ENCODE results near the gene ZFP69. TPM values are rescaled to one million over a fixed set of nuclear protein-coding genes. Genes with fewer than 3 reads are reported as not detected.
A peak's percentile ranks its signal among the peaks of the same experiment; 100 is the strongest.

Gene ZFP69
- total RNA-seq, 2 experiments from 2014 or later: 4.3 to 5.6 TPM

DNA sequence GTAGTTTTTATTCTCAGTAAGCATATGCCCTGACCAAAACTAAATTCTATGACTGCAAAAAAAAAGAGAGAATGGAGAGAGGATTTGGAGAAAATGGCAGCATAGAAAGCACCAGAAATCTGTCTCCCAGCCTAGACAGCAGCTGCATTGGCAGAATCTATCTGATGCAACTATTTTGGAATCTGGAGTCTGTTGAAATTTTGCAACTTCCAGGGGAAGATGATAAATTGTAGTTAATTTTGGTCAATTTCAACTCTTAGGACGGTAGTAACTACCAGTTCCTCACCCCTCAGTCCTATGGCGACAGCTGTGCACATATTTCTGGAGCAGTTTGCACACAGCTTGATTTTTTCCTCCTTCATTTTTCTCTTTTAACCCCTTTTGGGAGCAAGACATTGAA lies 42.4 kb downstream of the ZFP69 start:
- Histone ChIP-seq H2AFZ (ENCODE audit: low read length) (no peak overlapping the region), H3K4me3 (ENCODE audit: low read depth, low read length, poor library complexity, severe bottlenecking) (no peak overlapping the region), H3K4me2 (ENCODE audit: low read length) (no peak overlapping the region), H3K27ac (ENCODE audit: low read depth, low read length, poor library complexity, severe bottlenecking) (no peak overlapping the region), H3K9me2 (ENCODE audit: insufficient read depth, low read length) (no peaks in the 10 kb centered on the region), H4K20me1 (ENCODE audit: insufficient read depth, low read length) (no peaks in the 10 kb centered on the region), H3K4me1 (ENCODE audit: insufficient read depth, low read length, poor library complexity, severe bottlenecking) (no peaks in the 10 kb centered on the region), H3K79me2 (ENCODE audit: insufficient read depth, low read depth, low read length) (no peaks in the 10 kb centered on the region), H3K9me3 (ENCODE audit: low read length) (no peaks in the 10 kb centered on the region), H3K36me3 (ENCODE audit: insufficient read depth, low read length) (peaks cover 14% of the 10 kb centered on the region)
- POLR2A ChIA-PET: no interaction called here
- BruUV-seq (replicated peaks): no TSS peak
- CTCF ChIA-PET (ENCODE audit: unreplicated experiment): no interaction called here
- intact Hi-C loops (cut with micrococcal nuclease; ENCODE audit: unreplicated experiment): no loop called here
- DNase-seq (ENCODE audit: low spot score): no peak
- TF ChIP-seq, protein P1, sequence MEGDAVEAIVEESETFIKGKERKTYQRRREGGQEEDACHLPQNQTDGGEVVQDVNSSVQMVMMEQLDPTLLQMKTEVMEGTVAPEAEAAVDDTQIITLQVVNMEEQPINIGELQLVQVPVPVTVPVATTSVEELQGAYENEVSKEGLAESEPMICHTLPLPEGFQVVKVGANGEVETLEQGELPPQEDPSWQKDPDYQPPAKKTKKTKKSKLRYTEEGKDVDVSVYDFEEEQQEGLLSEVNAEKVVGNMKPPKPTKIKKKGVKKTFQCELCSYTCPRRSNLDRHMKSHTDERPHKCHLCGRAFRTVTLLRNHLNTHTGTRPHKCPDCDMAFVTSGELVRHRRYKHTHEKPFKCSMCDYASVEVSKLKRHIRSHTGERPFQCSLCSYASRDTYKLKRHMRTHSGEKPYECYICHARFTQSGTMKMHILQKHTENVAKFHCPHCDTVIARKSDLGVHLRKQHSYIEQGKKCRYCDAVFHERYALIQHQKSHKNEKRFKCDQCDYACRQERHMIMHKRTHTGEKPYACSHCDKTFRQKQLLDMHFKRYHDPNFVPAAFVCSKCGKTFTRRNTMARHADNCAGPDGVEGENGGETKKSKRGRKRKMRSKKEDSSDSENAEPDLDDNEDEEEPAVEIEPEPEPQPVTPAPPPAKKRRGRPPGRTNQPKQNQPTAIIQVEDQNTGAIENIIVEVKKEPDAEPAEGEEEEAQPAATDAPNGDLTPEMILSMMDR (conservative IDR thresholded peaks at IDR 0.05; ENCODE audit: low read length): no peak
- TF ChIP-seq EZH2phosphoT487 (IDR thresholded peaks at IDR 0.05; ENCODE audit: borderline replicate concordance, low read depth, low read length): no peak

DNA sequence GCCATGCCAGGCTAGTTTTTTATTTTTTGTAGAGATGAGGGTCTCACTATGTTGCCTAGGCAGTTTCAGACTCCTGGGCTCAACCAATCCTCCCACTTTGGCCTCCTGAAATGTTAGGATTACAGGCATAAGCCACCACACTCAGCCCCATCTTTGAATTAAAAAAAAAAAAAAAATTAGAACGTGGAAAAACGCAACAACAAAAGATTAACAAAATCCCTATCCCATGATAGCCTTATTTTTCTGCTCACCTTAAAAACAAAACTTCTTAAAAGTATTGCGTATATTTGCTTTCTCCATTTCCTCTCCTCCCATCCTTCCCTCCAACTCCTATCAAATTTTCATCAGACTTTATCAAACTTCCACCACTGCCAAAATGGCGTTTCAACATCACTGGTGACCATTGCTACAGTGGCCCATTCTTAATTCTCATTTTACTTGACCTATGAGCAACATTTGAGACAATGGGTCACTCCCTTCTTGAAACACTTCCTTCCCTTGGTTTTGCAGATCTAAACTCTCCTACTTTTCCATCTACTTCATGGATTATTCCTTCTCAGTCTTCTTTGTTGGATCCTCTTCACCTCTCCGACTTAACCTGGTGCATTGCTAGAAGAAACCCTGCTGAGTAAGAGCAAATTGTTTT lies 53.8 kb downstream of the ZFP69 start:
- no peaks in the 10 kb centered on the region for H3K79me2 ChIP-seq (ENCODE audit: insufficient read depth, low read depth, low read length)
- H3K4me1 ChIP-seq (ENCODE audit: insufficient read depth, low read length, poor library complexity, severe bottlenecking): peaks cover 15% of the 10 kb centered on the region
- intact Hi-C loops (cut with micrococcal nuclease; ENCODE audit: unreplicated experiment): loop anchor here (5.0 kb wide), 1 partner anchor 181 kb away; no protein-coding TSS in a partner anchor
- TF ChIP-seq, protein P1 (conservative IDR thresholded peaks at IDR 0.05; ENCODE audit: low read length): no peak
- no peak for TF ChIP-seq EZH2phosphoT487 (IDR thresholded peaks at IDR 0.05; ENCODE audit: borderline replicate concordance, low read depth, low read length)
- BruUV-seq (replicated peaks): TSS peak; percentile 84
- no peaks in the 10 kb centered on the region for H4K20me1 ChIP-seq (ENCODE audit: insufficient read depth, low read length)
- peak overlapping the region; percentile 100 for H2AFZ ChIP-seq (ENCODE audit: low read length)
- H3K4me2 ChIP-seq (ENCODE audit: low read length): peak overlapping the region; percentile 96
- CTCF ChIA-PET (ENCODE audit: unreplicated experiment): interaction anchor here (0.5 kb wide), 1 partner anchor 395 kb away, joined by 3 read pairs; no protein-coding TSS in a partner anchor
- H3K36me3 ChIP-seq (ENCODE audit: insufficient read depth, low read length): peaks cover 12% of the 10 kb centered on the region
- H3K27ac ChIP-seq (ENCODE audit: low read depth, low read length, poor library complexity, severe bottlenecking): no peak overlapping the region
- H3K9me2 ChIP-seq (ENCODE audit: insufficient read depth, low read length): no peaks in the 10 kb centered on the region
- no peak for DNase-seq (ENCODE audit: low spot score)
- H3K4me3 ChIP-seq (ENCODE audit: low read depth, low read length, poor library complexity, severe bottlenecking): peak overlapping the region; percentile 81
- POLR2A ChIA-PET: interaction anchor here (0.9 to 1.9 kb wide), 4 partner anchors 18 to 160 kb away, joined by 3 to 9 read pairs (median 5); partner anchors contain the start of genes EXO5 and NFYC
- H3K9me3 ChIP-seq (ENCODE audit: low read length): no peaks in the 10 kb centered on the region; the same call in 1 of the 2 replicates

Data from OCI-LY7 (cell line).